DND-41 (cell line): ENCODE data around the gene SLC12A4.
"Not testable (repeated sequence)": the region's sequence is repeated elsewhere in the genome, so short reads cannot be mapped to it uniquely, and the experiment has no call there.

ENCODE experiments used
- ATAC-seq: fragments of 200-7000 bp; cut with Tn5 transposase; 3 replicates; pipeline ENCODE4 v1.9.1; 2021; ENCODE audit warnings: low read depth; ENCODE audit not compliant: insufficient read depth
- DNase-seq: peaks from one replicate; pipeline ENCODE4 v3.0.0-alpha.2; 2020
- H2AFZ ChIP-seq: 2 replicates; pipeline ENCODE4 v1.6.0; 2012; ENCODE audit warnings: low read depth, low read length
- H3K27ac ChIP-seq: 2 replicates; pipeline ENCODE4 v1.5.1; 2012; ENCODE audit warnings: low read length, inconsistent platforms
- H3K27me3 ChIP-seq: fragments of 200-600 bp; sonication (generic); 2 replicates; pipeline ENCODE4 v1.6.0; 2012; ENCODE audit warnings: low read length, mild to moderate bottlenecking, inconsistent platforms; ENCODE audit not compliant: insufficient read depth, poor library complexity
- H3K36me3 ChIP-seq: 2 replicates; pipeline ENCODE4 v1.5.1; 2012; ENCODE audit warnings: low read length, inconsistent platforms; ENCODE audit not compliant: insufficient read depth
- H3K4me1 ChIP-seq: 2 replicates; pipeline ENCODE4 v1.5.1; 2012; ENCODE audit warnings: mild to moderate bottlenecking, low read length; ENCODE audit not compliant: insufficient read depth
- H3K4me2 ChIP-seq: 2 replicates; pipeline ENCODE4 v1.6.0; 2012; ENCODE audit warnings: mild to moderate bottlenecking, moderate library complexity, low read length, inconsistent platforms; ENCODE audit not compliant: insufficient read depth
- H3K4me3 ChIP-seq, 2 experiments: fragments of 200-600 bp in 1 of 2; shearing (Covaris generic) in 1 of 2; 2 replicates each; pipeline ENCODE4 v1.5.1; 2012 to 2016; ENCODE audit warnings: inconsistent platforms in 2 of 2, low read length in 2 of 2, mild to moderate bottlenecking in 2 of 2, low read depth in 1 of 2, moderate library complexity in 1 of 2
- H3K79me2 ChIP-seq: 2 replicates; pipeline ENCODE4 v1.6.0; 2012; ENCODE audit warnings: low read length, inconsistent platforms; ENCODE audit not compliant: insufficient read depth
- H3K9ac ChIP-seq: 2 replicates; pipeline ENCODE4 v1.6.0; 2012; ENCODE audit warnings: low read depth, mild to moderate bottlenecking, inconsistent platforms, low read length, moderate library complexity
- H3K9me3 ChIP-seq: 2 replicates; pipeline ENCODE4 v1.5.1; 2012; ENCODE audit warnings: low read length, moderate library complexity, mild to moderate bottlenecking, inconsistent platforms; ENCODE audit not compliant: insufficient read depth, severe bottlenecking
- H4K20me1 ChIP-seq: 2 replicates; pipeline ENCODE4 v1.6.0; 2012; ENCODE audit warnings: low read length; ENCODE audit not compliant: insufficient read depth
- CTCF ChIP-seq: IDR thresholded peaks from 2 replicates; pipeline ENCODE4 v1.5.1; 2012; ENCODE audit warnings: borderline replicate concordance, low read length, moderate library complexity, mild to moderate bottlenecking; ENCODE audit not compliant: poor library complexity, severe bottlenecking; ENCODE audit errors: extremely low read depth
- EZH2 ChIP-seq: IDR thresholded peaks from 3 replicates; pipeline ENCODE4 v1.6.1; 2012; ENCODE audit warnings: borderline replicate concordance, low read depth, mild to moderate bottlenecking, moderate library complexity, low read length, inconsistent platforms; ENCODE audit not compliant: severe bottlenecking

The SLC12A4 gene

GRCh38 chr16:67915831-67916723 is 52.4 kb downstream of the SLC12A4 start:
- H3K27ac ChIP-seq: no peak overlapping the region
- peaks cover 33% of the 10 kb centered on the region for H3K79me2 ChIP-seq
- H3K36me3 ChIP-seq: peaks cover 56% of the 10 kb centered on the region

GRCh38 chr16:67915496-67915769 is 53.0 kb downstream of the SLC12A4 start:
- peaks cover 35% of the 10 kb centered on the region for H4K20me1 ChIP-seq
- not testable (repeated sequence) for H2AFZ ChIP-seq, H3K4me1 ChIP-seq, H3K9me3 ChIP-seq, DNase-seq, H3K4me2 ChIP-seq, H3K4me3 ChIP-seq, H3K27ac ChIP-seq, ATAC-seq, H3K9ac ChIP-seq, H3K27me3 ChIP-seq
- peaks cover 56% of the 10 kb centered on the region for H3K36me3 ChIP-seq
- H3K79me2 ChIP-seq: peaks cover 33% of the 10 kb centered on the region

More at GRCh38 chr16:67915831-67916723, 52.4 kb downstream of the SLC12A4 start:
- Histone ChIP-seq H3K4me3 (no peak overlapping the region), H2AFZ (no peak overlapping the region), H3K4me2 (no peak overlapping the region), H3K4me1 (no peaks in the 10 kb centered on the region), H3K27me3 (no peaks in the 10 kb centered on the region), H3K9me3 (no peaks in the 10 kb centered on the region), H4K20me1 (peaks cover 35% of the 10 kb centered on the region), H3K9ac (no peak overlapping the region)
- DNase-seq (no peak), ATAC-seq (no peak)
- TF ChIP-seq CTCF (no peak), EZH2 (no peak)

GRCh38 chr16:67914758-67915495 is 53.5 kb downstream of the SLC12A4 start:
- ATAC-seq (no peak), DNase-seq (no peak)
- Histone ChIP-seq H3K36me3 (peaks cover 55% of the 10 kb centered on the region), H3K4me3 (no peak overlapping the region), H3K4me1 (peaks cover 6% of the 10 kb centered on the region), H3K4me2 (no peak overlapping the region), H4K20me1 (peaks cover 35% of the 10 kb centered on the region), H3K27me3 (no peaks in the 10 kb centered on the region), H2AFZ (no peak overlapping the region), H3K9ac (no peak overlapping the region), H3K27ac (no peak overlapping the region), H3K9me3 (no peaks in the 10 kb centered on the region), H3K79me2 (peaks cover 33% of the 10 kb centered on the region)
- TF ChIP-seq EZH2 (no peak), CTCF (no peak)

- H3K36me3 ChIP-seq: peaks cover 33% of the 10 kb centered on the region
- no peak overlapping the region for H3K4me2 ChIP-seq
- H2AFZ ChIP-seq: no peak overlapping the region
- DNase-seq: peak; percentile 84
- H3K9me3 ChIP-seq: no peaks in the 10 kb centered on the region
- no peak overlapping the region for H3K9ac ChIP-seq
- H3K27me3 ChIP-seq: no peaks in the 10 kb centered on the region
- no peak overlapping the region for H3K27ac ChIP-seq
- TF ChIP-seq EZH2 (no peak), CTCF (no peak)
- H4K20me1 ChIP-seq: peaks cover 17% of the 10 kb centered on the region
- peak; percentile 100 for ATAC-seq
- peaks cover 3% of the 10 kb centered on the region; the same call in 1 of the 2 replicates for H3K79me2 ChIP-seq
- H3K4me1 ChIP-seq: peaks cover 18% of the 10 kb centered on the region
- no peak overlapping the region for H3K4me3 ChIP-seq
Observed at GRCh38 chr16:67910158-67910557, 58.3 kb downstream of the SLC12A4 start.
